NOMO-1 treated with dmso at 0.1 percent for 144 hours (cell line): Measurements from ENCODE around the gene ERI3.

Source experiments
- DNase-seq: peaks from one replicate; lab custom pipeline; 2025; ENCODE audit not compliant: unreplicated experiment; lab: John Stamatoyannopoulos, UW

ERI3 gene

GRCh38 chr1:44318097-44319088, 36.7 kb downstream of the ERI3 start:
- DNase-seq = peak; percentile 2

GRCh38 chr1:44316231-44316759, 38.8 kb downstream of the ERI3 start:
- no peak for DNase-seq

- DNase-seq = no peak
These were observed 39.5 kb downstream of the ERI3 start for GRCh38 chr1:44315521-44315920.

- DNase-seq = no peak
These were observed 40.6 kb downstream of the ERI3 start for GRCh38 chr1:44314452-44314851.

GRCh38 chr1:44313265-44313918, 41.7 kb downstream of the ERI3 start:
- DNase-seq = no peak

- no peak for DNase-seq
These were observed 42.5 kb downstream of the ERI3 start for GRCh38 chr1:44312399-44313196.

GRCh38 chr1:44310006-44310405, 45.1 kb downstream of the ERI3 start:
- no peak for DNase-seq

DNA sequence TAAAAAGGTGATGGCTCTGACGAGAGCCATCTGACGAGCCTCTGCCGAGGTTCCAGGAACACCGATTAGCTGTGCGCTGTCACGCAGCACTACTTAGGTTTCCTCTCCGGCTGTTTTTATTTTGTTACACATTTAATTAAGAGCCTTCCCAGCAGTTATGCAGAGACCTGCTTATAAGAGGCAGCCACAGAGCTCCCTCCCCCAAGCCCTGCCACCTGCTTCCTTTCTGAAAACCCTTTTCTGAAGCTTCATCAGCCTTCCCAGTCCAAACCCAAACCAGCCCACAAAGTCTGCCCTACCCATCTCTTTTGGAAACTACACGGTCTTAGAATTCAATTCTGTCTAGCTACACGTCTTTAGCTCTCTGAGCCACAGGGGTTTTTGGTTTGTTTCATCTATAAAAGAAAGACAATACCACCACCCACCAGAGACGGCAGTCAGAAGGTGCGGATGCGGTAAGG, 49.1 kb downstream of the ERI3 start:
- no peak for DNase-seq

- DNase-seq = no peak
These were observed 51.5 kb downstream of the ERI3 start for GRCh38 chr1:44303532-44303931.

GRCh38 chr1:44302541-44302940, 52.5 kb downstream of the ERI3 start:
- no peak for DNase-seq

GRCh38 chr1:44301442-44301841, 53.6 kb downstream of the ERI3 start:
- DNase-seq = no peak

DNA sequence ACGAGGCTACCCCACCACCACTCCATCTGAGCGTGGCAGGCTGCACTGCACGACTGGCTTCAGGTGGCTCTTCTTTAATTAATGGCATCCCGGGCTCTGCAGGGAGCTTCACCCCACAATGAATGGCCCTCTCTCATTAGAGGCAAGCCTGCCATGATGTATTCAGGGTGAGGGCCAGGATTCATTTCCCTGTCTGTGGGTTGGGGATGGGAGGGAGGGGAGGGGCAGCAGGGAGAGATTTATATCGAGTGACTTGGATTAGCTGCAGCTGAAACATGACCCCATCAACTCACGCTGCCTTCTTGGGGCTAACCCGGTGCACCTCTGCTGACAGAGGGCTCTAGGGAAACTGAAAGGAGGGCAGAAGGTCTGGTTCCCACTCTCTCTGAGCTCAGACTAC, 54.2 kb downstream of the ERI3 start:
- no peak for DNase-seq

DNA sequence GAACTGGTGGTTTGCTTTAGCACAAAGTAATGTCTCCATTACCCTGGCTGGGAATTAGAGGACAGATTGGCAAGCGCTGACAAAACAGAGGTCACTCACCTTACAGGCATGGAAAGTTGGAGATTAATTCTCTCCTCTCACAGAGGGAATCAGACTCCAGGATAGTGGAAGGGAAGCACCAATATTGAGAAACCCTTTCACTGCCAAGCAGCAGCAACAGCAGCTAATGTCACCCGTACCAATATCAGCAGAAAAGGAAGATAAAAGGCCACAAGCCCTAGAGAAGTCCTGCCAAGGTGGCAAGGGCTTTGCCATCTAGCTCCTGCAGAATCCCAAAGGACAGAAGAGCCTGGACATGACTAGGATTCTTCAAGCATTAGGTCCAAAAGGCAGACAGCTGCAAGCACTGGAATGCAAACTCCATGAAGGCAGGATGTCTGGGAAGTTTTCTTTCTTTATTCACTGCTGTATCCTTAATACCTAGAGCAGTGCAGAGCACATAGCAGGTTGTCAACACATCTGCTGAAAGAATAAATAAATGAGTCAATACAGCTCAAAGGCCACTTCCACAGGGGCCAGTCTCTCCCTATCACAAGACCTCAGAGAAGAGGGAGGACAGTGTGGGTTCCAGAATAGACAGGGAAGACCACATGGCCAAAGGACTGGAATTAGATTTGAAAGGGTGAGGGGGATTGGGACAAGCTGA, 57.2 kb downstream of the ERI3 start:
- no peak for DNase-seq

DNA sequence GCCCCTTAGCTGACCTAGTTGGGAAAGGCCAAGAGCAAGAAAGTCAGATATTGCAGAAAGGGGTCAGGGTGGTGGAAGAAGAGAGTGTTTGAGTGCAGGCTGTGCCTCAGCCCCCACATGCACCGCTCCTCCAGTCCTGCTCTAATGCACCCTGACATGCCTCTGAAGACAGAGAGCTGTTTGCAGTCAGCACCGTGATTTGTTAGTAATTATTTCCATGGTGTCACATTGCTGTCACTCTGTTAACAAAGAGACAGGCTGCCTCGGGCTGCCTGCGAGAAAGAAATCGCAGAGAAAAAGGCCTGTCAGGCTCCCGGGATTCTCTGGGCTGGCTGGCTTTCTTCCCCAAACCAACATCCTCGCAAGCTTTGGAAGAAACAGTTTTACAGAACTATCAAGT, 58.3 kb downstream of the ERI3 start:
- no peak for DNase-seq

GRCh38 chr1:44296086-44296485, 59.0 kb downstream of the ERI3 start:
- no peak for DNase-seq

GRCh38 chr1:44294588-44295007, 60.5 kb downstream of the ERI3 start:
- DNase-seq = no peak

DNA sequence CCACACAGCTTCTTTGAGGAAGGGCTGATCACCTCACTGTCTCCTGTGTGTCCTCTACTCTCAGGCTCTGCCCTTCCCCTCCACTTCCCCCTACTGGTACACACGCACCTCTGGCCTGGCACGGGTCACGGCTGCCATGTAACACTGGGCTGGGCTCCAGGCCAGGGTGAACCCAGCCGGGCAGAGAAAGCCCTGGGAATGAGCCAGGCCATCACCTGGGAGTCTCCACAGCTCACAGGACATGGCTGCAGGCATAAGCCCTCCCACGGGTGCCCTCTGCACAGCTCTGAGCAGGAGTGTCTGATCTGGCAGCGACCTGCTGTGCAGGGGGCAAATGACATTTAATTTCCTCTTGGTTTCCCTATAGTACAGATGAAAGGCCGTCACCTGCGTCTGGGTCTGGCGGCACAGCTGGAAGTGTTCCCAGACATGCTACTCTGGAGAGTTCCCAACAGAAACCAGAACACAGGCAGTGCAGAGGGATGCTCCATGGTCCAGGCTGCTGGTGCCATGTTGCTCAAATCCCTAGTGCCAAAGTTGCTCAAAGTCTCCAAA, 61.2 kb downstream of the ERI3 start:
- DNase-seq = no peak

DNA sequence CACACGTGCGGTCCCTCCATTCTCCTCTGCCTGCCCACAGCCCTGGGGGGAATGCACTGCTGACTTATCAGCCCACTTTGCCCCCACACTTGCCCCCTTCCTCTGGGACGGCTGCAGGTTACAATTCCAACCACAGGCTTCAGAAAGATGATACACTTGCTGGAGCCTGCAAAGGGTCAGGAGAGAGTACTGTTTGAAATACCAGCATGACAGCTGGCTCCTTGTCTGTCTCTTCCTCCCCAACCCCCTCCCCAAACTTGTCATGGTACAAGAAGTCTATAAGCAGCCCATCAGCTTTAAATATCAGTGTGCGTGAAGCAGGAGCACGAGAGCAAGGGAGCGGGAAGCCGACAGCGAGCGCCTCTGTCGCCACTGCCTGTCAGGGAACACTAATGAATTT, 62.4 kb downstream of the ERI3 start:
- no peak for DNase-seq

DNA sequence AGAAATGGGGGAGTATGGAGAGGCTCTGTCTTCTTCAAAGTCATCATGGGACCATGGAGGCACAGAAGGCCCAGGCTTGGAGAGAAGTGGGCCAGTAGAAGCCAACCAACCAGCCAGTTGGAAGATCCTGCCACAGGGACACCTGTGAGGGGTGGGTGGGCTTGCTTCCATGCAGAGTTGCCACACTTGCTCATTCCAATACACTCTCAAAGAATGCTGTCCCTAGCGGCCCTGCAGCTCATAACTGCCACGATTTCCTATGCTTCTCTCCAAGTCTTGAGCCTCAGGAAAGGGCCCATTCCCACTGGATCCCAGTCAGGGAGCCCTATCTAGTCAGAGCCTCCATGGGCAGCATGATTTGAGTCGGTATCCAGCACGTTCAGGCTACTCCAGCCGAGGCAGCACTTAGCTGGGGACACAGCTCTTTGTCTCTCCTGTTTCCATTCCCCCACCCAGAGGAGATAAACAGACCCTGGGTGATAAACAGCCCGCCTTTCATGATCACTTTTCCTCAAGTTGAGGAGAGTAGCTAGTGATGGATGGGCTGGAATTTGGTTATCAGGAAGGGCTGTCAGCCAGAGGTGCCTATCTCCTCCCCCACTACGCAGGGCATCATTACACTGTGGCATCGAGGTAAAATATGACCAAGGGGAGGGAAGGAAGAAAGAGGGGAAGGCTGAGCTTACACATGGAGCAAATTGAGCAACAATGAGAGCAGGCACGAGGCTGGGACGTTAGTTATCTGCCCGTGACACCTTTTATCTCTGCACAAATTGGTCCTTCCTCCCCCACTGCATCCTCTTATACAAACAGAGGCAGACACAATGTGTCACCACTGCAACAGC, 64.6 kb downstream of the ERI3 start:
- no peak for DNase-seq
